Measurements from ENCODE around the gene PITPNC1.

- TF ChIP-seq, protein P1, sequence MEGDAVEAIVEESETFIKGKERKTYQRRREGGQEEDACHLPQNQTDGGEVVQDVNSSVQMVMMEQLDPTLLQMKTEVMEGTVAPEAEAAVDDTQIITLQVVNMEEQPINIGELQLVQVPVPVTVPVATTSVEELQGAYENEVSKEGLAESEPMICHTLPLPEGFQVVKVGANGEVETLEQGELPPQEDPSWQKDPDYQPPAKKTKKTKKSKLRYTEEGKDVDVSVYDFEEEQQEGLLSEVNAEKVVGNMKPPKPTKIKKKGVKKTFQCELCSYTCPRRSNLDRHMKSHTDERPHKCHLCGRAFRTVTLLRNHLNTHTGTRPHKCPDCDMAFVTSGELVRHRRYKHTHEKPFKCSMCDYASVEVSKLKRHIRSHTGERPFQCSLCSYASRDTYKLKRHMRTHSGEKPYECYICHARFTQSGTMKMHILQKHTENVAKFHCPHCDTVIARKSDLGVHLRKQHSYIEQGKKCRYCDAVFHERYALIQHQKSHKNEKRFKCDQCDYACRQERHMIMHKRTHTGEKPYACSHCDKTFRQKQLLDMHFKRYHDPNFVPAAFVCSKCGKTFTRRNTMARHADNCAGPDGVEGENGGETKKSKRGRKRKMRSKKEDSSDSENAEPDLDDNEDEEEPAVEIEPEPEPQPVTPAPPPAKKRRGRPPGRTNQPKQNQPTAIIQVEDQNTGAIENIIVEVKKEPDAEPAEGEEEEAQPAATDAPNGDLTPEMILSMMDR (IDR thresholded peaks at IDR 0.05; ENCODE audit: low read length), result no peak
- TF ChIP-seq EZH2 (IDR thresholded peaks at IDR 0.05; ENCODE audit: borderline replicate concordance, low read length), result no peak
Measured at GRCh38 chr17:67477687-67478086, 100.6 kb downstream of the PITPNC1 start.

Measured in OCI-LY1 (cell line).